Fibroblast of skin of right quadriceps (primary cell): ENCODE data around the gene FOXF1.

Experiments
- DNase-seq: peaks from one replicate; pipeline ENCODE4 v3.0.0-alpha.2; 2013

The FOXF1 gene

DNA sequence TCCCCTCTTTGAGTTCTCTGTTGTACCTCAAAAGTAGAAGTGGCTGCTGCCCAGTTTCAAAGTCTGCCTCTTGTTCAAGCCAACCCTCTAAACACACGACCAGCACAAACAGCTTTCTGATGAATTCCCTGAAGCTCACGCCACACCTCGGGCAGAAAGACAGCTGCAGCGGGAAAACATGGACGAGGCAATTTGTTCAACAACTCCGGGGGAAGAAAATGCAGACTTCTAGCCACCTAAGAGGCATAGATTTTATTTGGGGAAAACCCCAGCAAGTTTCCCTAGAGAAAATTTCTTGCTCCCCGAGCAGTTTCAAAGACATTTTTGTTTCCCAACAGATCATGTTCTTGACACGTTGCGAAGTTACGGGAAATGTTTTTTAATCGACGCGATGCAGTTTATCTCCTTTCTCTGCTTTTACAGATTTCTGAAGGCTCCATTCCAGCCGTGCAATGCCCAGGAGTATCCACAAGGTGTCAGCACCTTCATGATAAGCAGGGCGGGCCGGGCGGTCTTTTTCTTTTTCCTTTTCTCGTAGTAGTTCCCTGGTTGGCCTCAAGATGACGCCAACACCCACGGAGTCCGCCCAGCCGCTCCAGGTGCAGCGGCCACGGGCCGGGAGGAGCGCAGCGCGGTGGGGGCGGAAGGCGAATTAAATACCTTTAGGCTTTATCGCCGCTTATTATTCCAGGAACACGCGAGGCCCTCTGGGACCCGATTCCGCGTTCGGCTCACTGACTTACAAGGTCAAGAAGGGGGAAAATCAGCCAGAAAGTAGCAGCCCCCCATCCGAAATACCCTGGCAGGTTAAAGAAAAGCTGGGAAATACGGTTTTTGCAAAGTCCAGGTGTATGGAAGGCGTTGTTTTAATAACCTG lies 53.4 kb downstream of the FOXF1 start:
- peak; percentile 86 for DNase-seq
